GM21723 (cell line): ENCODE data around the gene OR51E1.

Experiments used
- ATAC-seq: cut with Tn5 transposase; IDR thresholded peaks from one replicate; pipeline ENCODE4 v1.9.1; 2021; ENCODE audit warnings: mild to moderate bottlenecking, moderate library complexity; ENCODE audit not compliant: unreplicated experiment

Gene OR51E1

GRCh38 chr11:4704790-4705334 lies 61.1 kb downstream of the OR51E1 start:
- ATAC-seq: no peak
